Measurements from ENCODE around the gene CD151.

GRCh38 chr11:856397-856796 lies 23.6 kb downstream of the CD151 start:
- TF ChIP-seq CTCF (IDR thresholded peaks at IDR 0.05), result no peak
- TF ChIP-seq POLR2A (IDR thresholded peaks at IDR 0.05), result no peak

Data from esophagus squamous epithelium (tissue), 4 donors.